Neural progenitor cell (in vitro differentiated cells): ENCODE results near the gene PDE1C.

Source experiments
- CTCF ChIP-seq: fragments of 200-600 bp; sonication (generic); IDR thresholded peaks from 2 replicates; pipeline ENCODE4 v1.5.1; 2017; ENCODE audit warnings: antibody characterized with exemption, mild to moderate bottlenecking
- EZH2 ChIP-seq: fragments of 200-600 bp; sonication (generic); IDR thresholded peaks from 2 replicates; pipeline ENCODE4 v1.6.1; 2017; ENCODE audit warnings: antibody characterized with exemption, mild to moderate bottlenecking, moderate library complexity

- TF ChIP-seq CTCF (no peak), EZH2 (no peak)
These were observed 177.9 kb downstream of the PDE1C start for GRCh38 chr7:31892099-31892829.
